Kidney (tissue), 14 donors: ENCODE data around the gene KRT78. TPM values are rescaled to one million over a fixed set of nuclear protein-coding genes. Genes with fewer than 3 reads are reported as not detected.

Experiments used
- DNase-seq, 5 donors: peaks; one replicate each; pipeline ENCODE4 v3.0.0-alpha.2; 2013 to 2020
- FAIRE-seq: peaks from 2 replicates; lab custom pipeline; 2012; peaks lifted over from hg19 to GRCh38; lab: Jason Lieb, UNC
- H3K27ac ChIP-seq, 2 donors: one replicate each; pipeline ENCODE4 v1.7.0; 2013; ENCODE audit warnings: low read depth in 2 of 2, low read length in 2 of 2, inconsistent platforms in 1 of 2
- H3K27me3 ChIP-seq: one replicate; pipeline ENCODE4 v1.7.1; 2013; ENCODE audit warnings: low read length, inconsistent platforms; ENCODE audit not compliant: control insufficient read depth, insufficient read depth
- H3K36me3 ChIP-seq, 3 donors: one replicate each; pipeline versions ENCODE4 v1.7.0 to v1.7.1; 2013; ENCODE audit warnings: low read length in 3 of 3, control low read depth in 1 of 3, inconsistent platforms in 1 of 3; ENCODE audit not compliant: insufficient read depth in 3 of 3, control insufficient read depth in 2 of 3
- H3K4me1 ChIP-seq, 3 donors: one replicate each; pipeline versions ENCODE4 v1.7.0 to v1.7.1; 2013; ENCODE audit warnings: low read length in 3 of 3, inconsistent platforms in 1 of 3, low read depth in 1 of 3; ENCODE audit not compliant: control insufficient read depth in 2 of 3, insufficient read depth in 2 of 3
- H3K4me3 ChIP-seq, 3 donors: one replicate each; pipeline versions ENCODE4 v1.7.0 to v1.8.1; 2013; ENCODE audit warnings: low read length in 3 of 3, control low read depth in 1 of 3, inconsistent platforms in 1 of 3
- H3K9ac ChIP-seq, 3 donors: one replicate each; pipeline versions ENCODE4 v1.7.0 to v1.7.1; 2013; ENCODE audit warnings: low read length in 3 of 3, control low read depth in 1 of 3, inconsistent platforms in 1 of 3
- H3K9me3 ChIP-seq, 3 donors: one replicate each; pipeline versions ENCODE4 v1.7.0 to v1.7.1; 2013; ENCODE audit warnings: low read length in 3 of 3, control low read depth in 1 of 3, inconsistent platforms in 1 of 3; ENCODE audit not compliant: control insufficient read depth in 2 of 3, insufficient read depth in 1 of 3
- intact Hi-C: fragments of 100-400 bp; cut with DNase I; formaldehyde crosslinking; loops from one replicate; pipeline ENCODE4 v1.11.1; 2022
- polyA plus RNA-seq: library from polyadenylated mRNA; stranded (reverse); fragments of 350-450 nt; fragmentation: Illumina TruSeq; extraction: RNeasy Lipid Tissue Mini Kit (QIAGEN cat#74804); gene quantifications from one replicate; pipeline ENCODE4 v1.2.3, GENCODE V29; 2014; ENCODE audit warnings: low read depth, low replicate concordance; ENCODE audit not compliant: insufficient read depth
- total RNA-seq: library from RNA; stranded (reverse); fragmentation: NEBNext Ultra II Directional; extraction: Animal tissue kit (Norgen Biotek cat#: 25700); gene quantifications from one replicate; pipeline ENCODE4 v1.2.1, GENCODE V29; 2021
- TF ChIP-seq, protein P1 (sequence below): IDR thresholded peaks from 3 replicates; pipeline ENCODE4 v1.5.1; 2012; ENCODE audit warnings: mild to moderate bottlenecking, moderate library complexity, borderline replicate concordance; ENCODE audit not compliant: insufficient read depth; ENCODE audit errors: extremely low read depth
- donor health status: control.
- donor health status: control.
- donor health status: control.
- donor health status: control.
- donor health status: control.
- donor health status: DM: yes; HTN: yes; CAD: no.
- donor health status: Normal renal cell carcinoma (clear cell type).

KRT78 gene
- total and polyA plus RNA-seq, 2 donors from 2014 or later = not detected

DNA sequence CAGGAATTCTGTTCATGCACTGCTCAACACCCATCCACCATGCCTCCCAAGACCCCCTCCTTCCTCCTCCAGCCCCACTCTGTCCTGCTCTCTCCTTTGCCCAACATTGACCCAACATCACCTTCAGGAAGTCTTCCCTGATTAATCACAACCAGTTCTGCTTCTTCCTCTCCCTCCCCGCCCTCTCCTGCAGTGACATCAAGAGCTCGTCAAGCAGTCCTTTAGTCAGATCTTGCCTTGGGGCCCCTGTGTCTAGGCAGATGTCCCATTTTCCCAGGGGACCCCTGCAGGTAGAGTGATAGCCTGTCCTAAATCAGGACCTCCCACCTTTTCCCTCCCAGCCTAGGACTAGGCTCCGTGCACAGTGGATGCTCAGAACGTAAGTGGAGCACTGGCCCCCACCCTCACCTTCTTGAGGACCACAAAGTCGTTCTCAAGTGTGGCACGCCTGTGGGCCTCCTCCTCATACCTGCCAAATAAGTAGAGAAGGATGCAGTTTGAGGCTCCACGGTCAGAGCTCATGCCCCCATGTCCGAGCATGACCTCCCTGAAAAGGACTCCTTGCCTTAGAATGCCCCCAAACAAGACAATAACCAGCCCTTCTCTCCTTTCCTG, 2.3 kb downstream of the KRT78 start:
- Histone ChIP-seq H3K9ac (no peak overlapping the region), H3K36me3 (no peaks in the 10 kb centered on the region), H3K27me3 (no peaks in the 10 kb centered on the region), H3K9me3 (no peaks in the 10 kb centered on the region), H3K4me3 (no peak overlapping the region), H3K4me1 (no peaks in the 10 kb centered on the region), H3K27ac (no peak overlapping the region)
- FAIRE-seq (no peak), DNase-seq (peak in 1 of 5 donors; percentile 35)
- TF ChIP-seq, protein P1, sequence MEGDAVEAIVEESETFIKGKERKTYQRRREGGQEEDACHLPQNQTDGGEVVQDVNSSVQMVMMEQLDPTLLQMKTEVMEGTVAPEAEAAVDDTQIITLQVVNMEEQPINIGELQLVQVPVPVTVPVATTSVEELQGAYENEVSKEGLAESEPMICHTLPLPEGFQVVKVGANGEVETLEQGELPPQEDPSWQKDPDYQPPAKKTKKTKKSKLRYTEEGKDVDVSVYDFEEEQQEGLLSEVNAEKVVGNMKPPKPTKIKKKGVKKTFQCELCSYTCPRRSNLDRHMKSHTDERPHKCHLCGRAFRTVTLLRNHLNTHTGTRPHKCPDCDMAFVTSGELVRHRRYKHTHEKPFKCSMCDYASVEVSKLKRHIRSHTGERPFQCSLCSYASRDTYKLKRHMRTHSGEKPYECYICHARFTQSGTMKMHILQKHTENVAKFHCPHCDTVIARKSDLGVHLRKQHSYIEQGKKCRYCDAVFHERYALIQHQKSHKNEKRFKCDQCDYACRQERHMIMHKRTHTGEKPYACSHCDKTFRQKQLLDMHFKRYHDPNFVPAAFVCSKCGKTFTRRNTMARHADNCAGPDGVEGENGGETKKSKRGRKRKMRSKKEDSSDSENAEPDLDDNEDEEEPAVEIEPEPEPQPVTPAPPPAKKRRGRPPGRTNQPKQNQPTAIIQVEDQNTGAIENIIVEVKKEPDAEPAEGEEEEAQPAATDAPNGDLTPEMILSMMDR = no peak
- intact Hi-C loops = no loop called here

DNA sequence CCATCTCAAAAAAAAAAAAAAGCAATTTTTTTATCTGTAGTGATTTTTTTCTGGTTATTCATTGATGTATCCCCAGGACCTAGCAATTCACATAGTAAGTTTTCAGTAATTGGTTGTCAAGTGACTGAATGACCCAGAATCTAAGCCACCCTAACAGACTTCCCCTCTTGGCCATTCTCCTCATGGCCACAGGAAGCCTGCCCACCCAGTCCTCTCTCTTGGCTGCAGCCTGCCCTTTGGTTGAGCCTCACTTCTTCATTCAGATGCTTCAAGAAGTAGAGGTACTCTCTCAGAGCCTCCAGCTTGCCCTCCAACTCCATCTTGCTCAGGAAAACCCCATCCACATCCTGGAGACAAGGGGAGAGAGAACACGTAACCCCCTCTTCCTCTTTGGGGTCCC, 2.8 kb downstream of the KRT78 start:
- TF ChIP-seq, protein P1 = no peak
- Histone ChIP-seq H3K9me3 (no peaks in the 10 kb centered on the region), H3K4me3 (no peak overlapping the region), H3K9ac (no peak overlapping the region), H3K27me3 (no peaks in the 10 kb centered on the region), H3K27ac (no peak overlapping the region), H3K4me1 (no peaks in the 10 kb centered on the region), H3K36me3 (no peaks in the 10 kb centered on the region)
- intact Hi-C loops = no loop called here
- FAIRE-seq (no peak), DNase-seq (peak in 1 of 5 donors; percentile 12)

DNA sequence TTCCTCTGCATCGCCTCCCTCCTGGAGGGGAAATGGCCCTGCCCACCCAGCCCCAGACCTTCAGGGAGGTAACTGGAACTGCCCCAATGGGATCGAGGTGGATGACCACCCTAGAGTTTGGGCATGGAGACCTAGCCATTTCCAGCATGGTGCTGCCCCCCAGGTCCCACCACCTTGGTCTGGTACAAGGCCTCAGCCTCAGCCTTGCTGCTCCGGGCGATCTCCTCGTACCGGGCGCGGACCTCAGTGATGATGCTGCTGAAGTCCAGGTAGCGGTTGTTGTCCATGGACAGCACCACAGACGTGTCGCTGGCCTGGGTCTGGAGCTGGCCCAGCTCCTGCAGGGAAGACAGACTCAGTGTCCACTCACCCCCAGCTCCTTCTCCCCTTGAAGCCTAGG, 4.4 kb downstream of the KRT78 start:
- H3K4me1 ChIP-seq = no peaks in the 10 kb centered on the region
- H3K27me3 ChIP-seq = no peaks in the 10 kb centered on the region
- DNase-seq (peak in 1 of 5 donors; percentile 43), FAIRE-seq (no peak)
- no peak overlapping the region for H3K9ac ChIP-seq
- intact Hi-C loops = no loop called here
- TF ChIP-seq, protein P1 = no peak
- H3K27ac ChIP-seq = no peak overlapping the region
- no peaks in the 10 kb centered on the region for H3K36me3 ChIP-seq
- H3K4me3 ChIP-seq = no peak overlapping the region
- no peaks in the 10 kb centered on the region for H3K9me3 ChIP-seq
